H1 (cell line): ENCODE measurements around the gene OR1K1. TPM values are rescaled to one million over a fixed set of nuclear protein-coding genes. Genes with fewer than 3 reads are reported as not detected.

Source experiments
- BACH1 ChIP-seq: IDR thresholded peaks from 2 replicates; pipeline ENCODE4 v1.6.1; 2012; ENCODE audit warnings: low read length, improper control_type of control experiment
- CBX5 ChIP-seq: fragments of 300-800, 300-1000 bp; sonication (generic); IDR thresholded peaks from 2 replicates; pipeline ENCODE4 v1.7.1; 2016; ENCODE audit warnings: antibody characterized with exemption, low read length, low read depth
- CHD7 ChIP-seq: fragments of 300-600 bp; sonication (generic); IDR thresholded peaks from 2 replicates; pipeline ENCODE4 v1.7.1; 2012; ENCODE audit warnings: low read length, moderate library complexity, mild to moderate bottlenecking, inconsistent platforms; ENCODE audit not compliant: insufficient replicate concordance
- CTCF ChIP-seq, 3 experiments: IDR thresholded peaks; 1 replicate in 2 of 3; 2 replicates in 1 of 3; pipeline versions ENCODE4 v1.5.1 to v1.6.1; 2011; ENCODE audit warnings: low read length in 3 of 3, mild to moderate bottlenecking in 3 of 3, inconsistent platforms in 2 of 3, low read depth in 1 of 3, moderate library complexity in 1 of 3; ENCODE audit not compliant: insufficient read depth in 1 of 3; ENCODE audit errors: control extremely low read depth in 1 of 3
- EP300 ChIP-seq, 2 experiments: IDR thresholded peaks; 1 replicate in 1 of 2; 2 replicates in 1 of 2; pipeline ENCODE4 v1.6.1; 2011 to 2012; ENCODE audit warnings: low read depth in 2 of 2, low read length in 2 of 2, mild to moderate bottlenecking in 2 of 2, borderline replicate concordance in 1 of 2, inconsistent platforms in 1 of 2, moderate library complexity in 1 of 2
- RFX5 ChIP-seq: IDR thresholded peaks from 2 replicates; pipeline ENCODE4 v1.6.1; 2011; ENCODE audit warnings: low read depth, low read length, improper control_type of control experiment, borderline replicate concordance
- polyA plus RNA-seq, 7 experiments: library from polyadenylated mRNA; depleted of rRNA in 3 of 7; stranded (reverse) in 5 of 7; unstranded in 2 of 7; fragments of >200 nt in 5 of 7; fragments of 200-250 nt in 2 of 7; gene quantifications; 1 replicate in 5 of 7; 2 replicates in 1 of 7; 4 replicates in 1 of 7; pipeline versions ENCODE4 v1.2.1 to v1.2.3, GENCODE V29; 2011 to 2013; ENCODE audit warnings: missing spikeins in 2 of 7, mixed read lengths in 2 of 7
- total RNA-seq: library from RNA; stranded (reverse); fragmentation: NEBNext Ultra II Directional; extraction: Animal tissue kit (Norgen Biotek cat#: 25700); gene quantifications from 2 replicates; pipeline ENCODE4 v1.2.1, GENCODE V29; 2021
- TF ChIP-seq, protein P1 (sequence below): IDR thresholded peaks from 2 replicates; pipeline ENCODE4 v1.6.1; 2011; ENCODE audit warnings: low read depth, mild to moderate bottlenecking, low read length; ENCODE audit not compliant: insufficient read depth

Gene OR1K1
- total and polyA plus RNA-seq, 2 of the 8 experiments (the other 6 are each of a cell fraction or from before 2014, with no cell fraction given): not detected

GRCh38 chr9:122810306-122810946 lies 10.5 kb downstream of the OR1K1 start (continued):
- TF ChIP-seq CHD7: no peak
- TF ChIP-seq, protein P1, sequence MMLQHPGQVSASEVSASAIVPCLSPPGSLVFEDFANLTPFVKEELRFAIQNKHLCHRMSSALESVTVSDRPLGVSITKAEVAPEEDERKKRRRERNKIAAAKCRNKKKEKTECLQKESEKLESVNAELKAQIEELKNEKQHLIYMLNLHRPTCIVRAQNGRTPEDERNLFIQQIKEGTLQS: no peak
- no peak for TF ChIP-seq BACH1
- peak; percentile 49 to 87 (median 84) for TF ChIP-seq CTCF (IDR thresholded peaks at IDR 0.05; ENCODE audit: control extremely low read depth in 1 of 3, insufficient read depth in 1 of 3, low read depth in 1 of 3, low read length in 3 of 3)
- no peak for TF ChIP-seq RFX5
- no peak for TF ChIP-seq EP300 (IDR thresholded peaks at IDR 0.05; ENCODE audit: borderline replicate concordance in 1 of 2, low read depth in 2 of 2, low read length in 2 of 2)
- TF ChIP-seq CBX5: no peak
